Hematopoietic multipotent progenitor cell (in vitro differentiated cells): ENCODE results near the gene KRTAP9-8. TPM values are rescaled to one million over a fixed set of nuclear protein-coding genes. Genes with fewer than 3 reads are reported as not detected.
A peak's percentile ranks its signal among the peaks of the same experiment; 100 is the strongest.
"Not testable (repeated sequence)": the region's sequence is repeated elsewhere in the genome, so short reads cannot be mapped to it uniquely, and the experiment has no call there.

Experiments used
- DNase-seq, 3 donors: peaks; one replicate each; pipeline ENCODE4 v3.0.0-alpha.2; 2011 to 2015; ENCODE audit warnings: low read depth in 2 of 3, low spot score in 2 of 3
- small RNA-seq: library from RNA; depleted of rRNA; stranded (forward); fragments of <200 nt; gene quantifications from one replicate; pipeline ENCODE3, GENCODE V24; 2012
- total RNA-seq: library from RNA; depleted of rRNA; stranded (reverse); fragments of >200 nt; gene quantifications from one replicate; pipeline ENCODE4 v1.2.3, GENCODE V29; 2012

Gene KRTAP9-8
- total RNA-seq, 1 donor: not detected

GRCh38 chr17:41255381-41256290 lies 17.8 kb downstream of the KRTAP9-8 start, which contains the start of gene KRTAP9-9:
TSS of gene KRTAP9-9 (plus strand) at chr17:41255384.
- DNase-seq: not testable (repeated sequence)

- DNase-seq: no peak
Observed at GRCh38 chr17:41256291-41256685, 18.5 kb downstream of the KRTAP9-8 start.

- no peak for DNase-seq
Observed at GRCh38 chr17:41258406-41258805, 20.6 kb downstream of the KRTAP9-8 start.

- no peak for DNase-seq
Observed at GRCh38 chr17:41263212-41263611, 25.4 kb downstream of the KRTAP9-8 start.

GRCh38 chr17:41264599-41264998 lies 26.8 kb downstream of the KRTAP9-8 start:
- DNase-seq: no peak

- no peak for DNase-seq
Observed at GRCh38 chr17:41265078-41265477, 27.3 kb downstream of the KRTAP9-8 start, which contains the start of gene KRTAP9-6. TSS of gene KRTAP9-6 (plus strand) at chr17:41265378. CDS start at chr17:41265378, 0 bp downstream.

GRCh38 chr17:41267711-41268110 lies 29.9 kb downstream of the KRTAP9-8 start:
- DNase-seq: no peak

GRCh38 chr17:41271323-41271722 lies 33.5 kb downstream of the KRTAP9-8 start:
- DNase-seq: not testable (repeated sequence)

- no peak for DNase-seq
Observed at GRCh38 chr17:41271858-41272257, 34.1 kb downstream of the KRTAP9-8 start.

- not testable (repeated sequence) for DNase-seq
Observed at GRCh38 chr17:41275648-41276190, 37.9 kb downstream of the KRTAP9-8 start, which contains the start of gene KRTAP9-7. TSS of gene KRTAP9-7 (plus strand) at chr17:41275698. CDS start at chr17:41275698, 0 bp downstream.

GRCh38 chr17:41278176-41278955 lies 40.6 kb downstream of the KRTAP9-8 start:
- DNase-seq: no peak

GRCh38 chr17:41284043-41284442 lies 46.2 kb downstream of the KRTAP9-8 start:
- no peak for DNase-seq

GRCh38 chr17:41284546-41284945 lies 46.7 kb downstream of the KRTAP9-8 start:
- peak in 1 of 3 donors; percentile 23 for DNase-seq

- DNase-seq: no peak
Observed at GRCh38 chr17:41287050-41287449, 49.3 kb downstream of the KRTAP9-8 start.

Small RNAs within 50 kb of the gene (small RNA-seq; reads per million reads assigned to genes)
- gene KRTAP9-10P: not detected

Other genes starting within 250 kb of the KRTAP9-8 start
- not detected for gene KRTAP3-3, start 243.8 kb upstream of the KRTAP9-8 start, total RNA-seq
- gene KRTAP3-2, start 238.1 kb upstream of the KRTAP9-8 start, total RNA-seq: not detected
- not detected for gene KRTAP3-1, start 228.9 kb upstream of the KRTAP9-8 start, total RNA-seq
- gene KRTAP1-5, start 210.8 kb upstream of the KRTAP9-8 start, total RNA-seq: not detected
- gene KRTAP1-4, start 207.8 kb upstream of the KRTAP9-8 start, total RNA-seq: not detected
- not detected for gene KRTAP1-3, start 203.1 kb upstream of the KRTAP9-8 start, total RNA-seq
- not detected for gene KRTAP1-1, start 196.5 kb upstream of the KRTAP9-8 start, total RNA-seq
- gene KRTAP2-1, start 190.7 kb upstream of the KRTAP9-8 start, total RNA-seq: not detected
- gene KRTAP2-2, start 182.8 kb upstream of the KRTAP9-8 start, total RNA-seq: not detected
- gene KRTAP2-3, start 177.9 kb upstream of the KRTAP9-8 start, total RNA-seq: not detected
- not detected for gene KRTAP2-4, start 172.1 kb upstream of the KRTAP9-8 start, total RNA-seq
- gene KRTAP4-7, start 153.8 kb upstream of the KRTAP9-8 start, total RNA-seq: not detected
- gene KRTAP4-8, start 139.9 kb upstream of the KRTAP9-8 start, total RNA-seq: not detected
- not detected for gene KRTAP4-16, start 135.8 kb upstream of the KRTAP9-8 start, total RNA-seq
- gene KRTAP4-9, start 132.6 kb upstream of the KRTAP9-8 start, total RNA-seq: under 0.01 TPM
- not detected for gene KRTAP4-11, start 119.6 kb upstream of the KRTAP9-8 start, total RNA-seq
- gene KRTAP4-12, start 113.8 kb upstream of the KRTAP9-8 start, total RNA-seq: not detected
- not detected for gene KRTAP4-6, start 97.5 kb upstream of the KRTAP9-8 start, total RNA-seq
- not detected for gene KRTAP4-5, start 88.2 kb upstream of the KRTAP9-8 start, total RNA-seq
- gene KRTAP4-4, start 77.3 kb upstream of the KRTAP9-8 start, total RNA-seq: not detected
- gene KRTAP4-3, start 69.8 kb upstream of the KRTAP9-8 start, total RNA-seq: not detected
- not detected for gene KRTAP4-2, start 59.8 kb upstream of the KRTAP9-8 start, total RNA-seq
- gene KRTAP4-1, start 53.1 kb upstream of the KRTAP9-8 start, total RNA-seq: not detected
- gene KRTAP9-1, start 48.1 kb upstream of the KRTAP9-8 start, total RNA-seq: not detected
- not detected for gene KRTAP9-2, start 11.4 kb upstream of the KRTAP9-8 start, total RNA-seq
- gene KRTAP9-3, start 5.5 kb upstream of the KRTAP9-8 start, total RNA-seq: not detected
- not detected for gene KRTAP9-4, start 11.7 kb downstream of the KRTAP9-8 start, total RNA-seq
- gene KRTAP9-9, start 17.4 kb downstream of the KRTAP9-8 start, total RNA-seq: not detected
- gene KRTAP9-6, start 27.4 kb downstream of the KRTAP9-8 start, total RNA-seq: not detected
- gene KRTAP9-7, start 37.7 kb downstream of the KRTAP9-8 start, total RNA-seq: not detected
- gene KRTAP29-1, start 64.9 kb downstream of the KRTAP9-8 start, total RNA-seq: not detected
- 0.27 TPM for gene KRTAP16-1, start 71.3 kb downstream of the KRTAP9-8 start, total RNA-seq
- gene KRTAP17-1, start 77.7 kb downstream of the KRTAP9-8 start, total RNA-seq: not detected
- not detected for gene KRT33A, start 112.8 kb downstream of the KRTAP9-8 start, total RNA-seq
- not detected for gene KRT33B, start 131.8 kb downstream of the KRTAP9-8 start, total RNA-seq
- not detected for gene KRT34, start 144.3 kb downstream of the KRTAP9-8 start, total RNA-seq
- not detected for gene KRT31, start 159.6 kb downstream of the KRTAP9-8 start, total RNA-seq
- not detected for gene KRT37, start 186.6 kb downstream of the KRTAP9-8 start, total RNA-seq
- gene KRT38, start 203.0 kb downstream of the KRTAP9-8 start, total RNA-seq: not detected
- gene KRT32, start 229.4 kb downstream of the KRTAP9-8 start, total RNA-seq: not detected
- not detected for gene KRT35, start 243.2 kb downstream of the KRTAP9-8 start, total RNA-seq